B cell (primary cell): ENCODE data around the gene TUBGCP2. TPM values are rescaled to one million over a fixed set of nuclear protein-coding genes. Genes with fewer than 3 reads are reported as not detected.

Experiments
- ATAC-seq: fragments of 200-7000 bp; cut with Tn5 transposase; one replicate; pipeline ENCODE4 v1.10.0; 2021; ENCODE audit warnings: low read depth, mild to moderate bottlenecking, moderate number of reproducible peaks, moderate library complexity
- CTCF ChIA-PET: fragments of 350-600 bp; sonication (Branson Sonifier 250); formaldehyde crosslinking; loops from one replicate; lab custom pipeline; 2021; ENCODE audit warnings: antibody characterized with exemption, inconsistent platforms; lab: Charles Lee
- POLR2A ChIA-PET: fragments of 350-600 bp; sonication (Branson Sonifier 250); formaldehyde crosslinking; loops from one replicate; lab custom pipeline; 2021; ENCODE audit warnings: antibody characterized with exemption; lab: Charles Lee
- DNase-seq: peaks from one replicate; pipeline ENCODE4 v3.0.0; 2013
- H2AFZ ChIP-seq: 2 replicates; pipeline ENCODE4 v1.6.1; 2012; ENCODE audit warnings: mild to moderate bottlenecking, low read depth, low read length; ENCODE audit not compliant: insufficient read depth, poor library complexity, severe bottlenecking
- H3K27ac ChIP-seq, 2 donors: 1 replicate in 1 of 2; 2 replicates in 1 of 2; pipeline ENCODE4 v1.5.1; 2012 to 2013; ENCODE audit warnings: low read length in 2 of 2, mild to moderate bottlenecking in 2 of 2, moderate library complexity in 1 of 2
- H3K27me3 ChIP-seq, 4 experiments: fragments of 200-600 bp in 1 of 4; sonication (generic) in 1 of 4; replicated peaks in 1 of 4; 1 replicate in 2 of 4; 2 replicates in 2 of 4; pipeline versions ENCODE4 v1.6.1 to v1.7.0; 2013 to 2016; ENCODE audit warnings: low read length in 3 of 4, mild to moderate bottlenecking in 2 of 4, mixed read lengths in 1 of 4, moderate library complexity in 1 of 4; ENCODE audit not compliant: insufficient read depth in 4 of 4, control insufficient read depth in 3 of 4; ENCODE audit errors: control extremely low read depth in 1 of 4
- H3K36me3 ChIP-seq, 2 experiments: replicated peaks in 1 of 2; 1 replicate in 1 of 2; 2 replicates in 1 of 2; pipeline versions ENCODE4 v1.6.1 to v1.7.1; 2013; ENCODE audit warnings: low read length in 1 of 2; ENCODE audit not compliant: insufficient read depth in 2 of 2, control insufficient read depth in 1 of 2; ENCODE audit errors: control extremely low read depth in 1 of 2, extremely low read depth in 1 of 2
- H3K4me1 ChIP-seq, 2 donors: fragments of 200-600 bp in 1 of 2; sonication (generic) in 1 of 2; 1 replicate in 1 of 2; 2 replicates in 1 of 2; pipeline versions ENCODE4 v1.5.1 to v1.6.1; 2013 to 2017; ENCODE audit warnings: low read length in 2 of 2; ENCODE audit not compliant: control insufficient read depth in 2 of 2, insufficient read depth in 2 of 2
- H3K4me2 ChIP-seq: replicated peaks from 2 replicates; pipeline ENCODE3; 2012; ENCODE audit warnings: mild to moderate bottlenecking, low read depth, low read length; ENCODE audit not compliant: poor library complexity, severe bottlenecking
- H3K4me3 ChIP-seq, 5 experiments: fragments of 200-600 bp in 1 of 5; sonication (generic) in 1 of 5; 1 replicate in 3 of 5; 2 replicates in 2 of 5; pipeline versions ENCODE4 v1.5.1 to v1.7.0; 2011 to 2016; ENCODE audit warnings: low read length in 4 of 5, mild to moderate bottlenecking in 4 of 5, low read depth in 2 of 5, control low read depth in 1 of 5, moderate library complexity in 1 of 5; ENCODE audit not compliant: insufficient read depth in 1 of 5; ENCODE audit errors: control extremely low read depth in 1 of 5, extremely low read depth in 1 of 5
- H3K79me2 ChIP-seq: fragments of 200-600 bp; sonication (generic); one replicate; pipeline ENCODE4 v1.6.0; 2016; ENCODE audit warnings: low read length; ENCODE audit not compliant: control insufficient read depth, insufficient read depth
- H3K9ac ChIP-seq: fragments of 200-600 bp; sonication (generic); 2 replicates; pipeline ENCODE4 v1.6.1; 2017; ENCODE audit warnings: mild to moderate bottlenecking, low read length, moderate library complexity
- H3K9me3 ChIP-seq, 3 donors: one replicate each; pipeline versions ENCODE4 v1.6.1 to v1.7.1; 2013; ENCODE audit warnings: low read length in 2 of 3; ENCODE audit not compliant: control insufficient read depth in 2 of 3, insufficient read depth in 1 of 3; ENCODE audit errors: control extremely low read depth in 1 of 3
- H4K20me1 ChIP-seq: 2 replicates; pipeline ENCODE4 v1.6.0; 2012; ENCODE audit warnings: mild to moderate bottlenecking, low read length; ENCODE audit not compliant: insufficient read depth, control insufficient read depth, poor library complexity, severe bottlenecking
- H3K27ac Mint-ChIP-seq: one replicate; pipeline ENCODE4 v1.8.0; 2021; ENCODE audit warnings: mixed read lengths
- H3K27me3 Mint-ChIP-seq: one replicate; pipeline ENCODE4 v1.8.0; 2021; ENCODE audit warnings: mixed read lengths
- H3K4me1 Mint-ChIP-seq: one replicate; pipeline ENCODE4 v1.8.0; 2021; ENCODE audit warnings: mixed read lengths
- H3K4me3 Mint-ChIP-seq: one replicate; pipeline ENCODE4 v1.8.0; 2021; ENCODE audit warnings: mixed read lengths
- H3K9me3 Mint-ChIP-seq: one replicate; pipeline ENCODE4 v1.8.0; 2022; ENCODE audit warnings: mixed read lengths; ENCODE audit not compliant: insufficient read depth
- EZH2 ChIP-seq: IDR thresholded peaks from 2 replicates; pipeline ENCODE4 v1.6.1; 2012; ENCODE audit warnings: borderline replicate concordance, low read depth, mild to moderate bottlenecking, moderate library complexity, low read length; ENCODE audit not compliant: insufficient read depth, poor library complexity, severe bottlenecking
- WGBS: methylation state at CpG from one replicate; pipeline ENCODE4 v1.1.5; 2013; ENCODE audit warnings: missing lambda C conversion rate; ENCODE audit not compliant: insufficient coverage; 5-methylcytosine and 5-hydroxymethylcytosine counted together
- intact Hi-C: fragments of 100-400 bp; cut with micrococcal nuclease; formaldehyde crosslinking; loops from one replicate; pipeline ENCODE4 v1.10.0; 2022
- polyA plus RNA-seq: library from polyadenylated mRNA; depleted of rRNA; stranded (reverse); fragments of >200 nt; gene quantifications from 2 replicates; pipeline ENCODE4 v1.2.3, GENCODE V29; 2012
- total RNA-seq, 2 donors: library from RNA; stranded (reverse); fragments of 120-200 nt in 1 of 2; gene quantifications; 1 replicate in 1 of 2; 2 replicates in 1 of 2; pipeline versions ENCODE4 v1.2.3 to v1.2.4, GENCODE V29; 2013 to 2022
- TF ChIP-seq, protein P1 (sequence below): fragments of 200-600 bp; IDR thresholded peaks from one replicate; pipeline ENCODE4 v1.8.0; 2022; ENCODE audit warnings: antibody characterized with exemption, mild to moderate bottlenecking

TUBGCP2 gene
- total and polyA plus RNA-seq, 2 donors (not counting 1 experiment from before 2014, with no cell fraction given): 50.3 to 90.3 TPM

DNA sequence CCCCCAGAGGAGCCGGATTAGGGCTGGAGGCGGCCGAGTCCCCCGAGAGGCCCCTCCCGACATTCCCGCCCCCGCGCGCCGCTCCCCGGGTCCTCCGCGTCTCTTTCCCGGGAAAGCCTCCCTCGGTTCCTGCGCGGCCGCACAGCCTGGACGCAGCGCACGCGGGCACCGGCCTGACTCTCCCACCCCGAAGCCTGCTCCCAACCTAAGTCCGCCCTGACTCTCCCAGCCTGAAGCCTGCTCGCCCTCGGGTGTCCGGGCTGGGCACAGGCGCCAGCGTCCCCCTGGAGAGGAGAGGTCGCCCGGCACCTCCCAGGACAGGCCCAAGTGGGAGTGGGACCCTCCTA, 71.5 kb downstream of the TUBGCP2 start:
- TF ChIP-seq, protein P1, sequence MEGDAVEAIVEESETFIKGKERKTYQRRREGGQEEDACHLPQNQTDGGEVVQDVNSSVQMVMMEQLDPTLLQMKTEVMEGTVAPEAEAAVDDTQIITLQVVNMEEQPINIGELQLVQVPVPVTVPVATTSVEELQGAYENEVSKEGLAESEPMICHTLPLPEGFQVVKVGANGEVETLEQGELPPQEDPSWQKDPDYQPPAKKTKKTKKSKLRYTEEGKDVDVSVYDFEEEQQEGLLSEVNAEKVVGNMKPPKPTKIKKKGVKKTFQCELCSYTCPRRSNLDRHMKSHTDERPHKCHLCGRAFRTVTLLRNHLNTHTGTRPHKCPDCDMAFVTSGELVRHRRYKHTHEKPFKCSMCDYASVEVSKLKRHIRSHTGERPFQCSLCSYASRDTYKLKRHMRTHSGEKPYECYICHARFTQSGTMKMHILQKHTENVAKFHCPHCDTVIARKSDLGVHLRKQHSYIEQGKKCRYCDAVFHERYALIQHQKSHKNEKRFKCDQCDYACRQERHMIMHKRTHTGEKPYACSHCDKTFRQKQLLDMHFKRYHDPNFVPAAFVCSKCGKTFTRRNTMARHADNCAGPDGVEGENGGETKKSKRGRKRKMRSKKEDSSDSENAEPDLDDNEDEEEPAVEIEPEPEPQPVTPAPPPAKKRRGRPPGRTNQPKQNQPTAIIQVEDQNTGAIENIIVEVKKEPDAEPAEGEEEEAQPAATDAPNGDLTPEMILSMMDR: no peak
- peak; percentile 16 for TF ChIP-seq EZH2
- H3K79me2 ChIP-seq: no peaks in the 10 kb centered on the region
- H3K4me1 ChIP-seq: peaks cover 55 to 59% of the 10 kb centered on the region in 2 donors
- peaks cover 4% of the 10 kb centered on the region for H4K20me1 ChIP-seq
- peak overlapping the region; percentile 53 for H3K9ac ChIP-seq
- WGBS: 18% methylated on average over 32 of the region's 32 CpGs
- Mint-ChIP-seq H3K27ac (no peak overlapping the region), H3K4me1 (peaks cover 34% of the 10 kb centered on the region), H3K4me3 (peak overlapping the region; percentile 29), H3K9me3 (no peaks in the 10 kb centered on the region), H3K27me3 (peaks cover 16% of the 10 kb centered on the region)
- intact Hi-C loops: no loop called here
- H3K4me3 ChIP-seq: peak overlapping the region in 1 of 5 experiments; percentile 42
- H3K4me2 ChIP-seq: peak overlapping the region; percentile 86
- DNase-seq (no peak), ATAC-seq (no peak)
- no peaks in the 10 kb centered on the region for H3K9me3 ChIP-seq
- H3K36me3 ChIP-seq: no peaks in the 10 kb centered on the region
- ChIA-PET CTCF (no interaction called here), POLR2A (no interaction called here)
- H3K27me3 ChIP-seq: peaks cover 0 to 48% (median 19%) of the 10 kb centered on the region in 4 experiments
- H2AFZ ChIP-seq: no peak overlapping the region
- H3K27ac ChIP-seq: no peak overlapping the region

DNA sequence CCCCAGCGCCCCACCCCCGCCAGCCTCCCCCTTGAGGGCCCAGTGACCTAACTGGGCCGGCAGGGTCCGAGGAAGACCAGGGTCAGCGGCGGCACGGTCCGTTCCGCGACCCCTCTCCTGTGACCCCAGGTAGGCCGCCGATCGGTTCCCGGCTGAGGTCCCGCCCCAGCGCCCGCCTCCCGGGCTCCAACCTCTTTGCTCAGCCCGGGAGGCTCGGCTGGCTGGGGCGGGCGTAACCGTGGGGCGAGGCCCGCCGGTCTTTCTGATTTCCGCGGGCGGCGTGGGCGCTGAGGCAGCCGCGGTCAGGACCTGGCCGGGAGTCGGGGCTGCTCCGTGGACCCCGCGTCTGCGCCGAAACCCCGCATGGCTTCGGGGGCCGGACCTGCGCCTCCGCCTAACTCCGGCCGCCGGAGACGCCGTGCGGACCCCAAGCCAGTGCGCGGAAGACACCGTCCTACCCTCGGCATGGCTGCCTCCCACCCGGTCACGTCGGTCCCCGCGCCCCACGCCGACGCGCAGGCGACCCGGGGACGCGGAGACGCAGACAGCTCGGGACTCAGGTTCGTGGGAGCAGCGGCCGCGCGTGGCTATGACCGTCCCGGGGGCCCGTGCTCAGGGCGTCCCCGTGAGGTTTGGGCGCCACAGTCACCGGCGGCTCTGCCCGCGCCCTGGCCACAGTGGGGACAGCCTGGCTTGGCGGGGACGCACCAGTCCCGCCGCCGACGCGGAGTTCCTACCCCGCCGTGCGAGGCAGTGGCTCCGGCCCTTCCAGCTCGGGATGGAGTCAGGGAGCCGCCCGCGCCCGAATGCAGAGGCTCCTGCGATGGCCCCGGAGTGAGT, 72.1 kb downstream of the TUBGCP2 start:
- Histone ChIP-seq H3K4me3 (peak overlapping the region in 4 of 5 experiments; percentile 17 to 55 (median 38)), H3K9ac (peak overlapping the region; percentile 53), H3K79me2 (no peaks in the 10 kb centered on the region), H2AFZ (peak overlapping the region; percentile 38), H3K4me1 (peaks cover 49 to 53% of the 10 kb centered on the region in 2 donors), H4K20me1 (peaks cover 4% of the 10 kb centered on the region), H3K27ac (no peak overlapping the region), H3K27me3 (peaks cover 0 to 54% (median 21%) of the 10 kb centered on the region in 4 experiments), H3K9me3 (peaks cover 0 to 1% (median 0%) of the 10 kb centered on the region in 3 donors), H3K36me3 (no peaks in the 10 kb centered on the region), H3K4me2 (peak overlapping the region; percentile 86)
- DNase-seq: peak; percentile 54
- ChIA-PET CTCF (no interaction called here), POLR2A (no interaction called here)
- no peak for ATAC-seq
- intact Hi-C loops: no loop called here
- Mint-ChIP-seq H3K9me3 (no peaks in the 10 kb centered on the region), H3K4me1 (peaks cover 30% of the 10 kb centered on the region), H3K27me3 (peaks cover 16% of the 10 kb centered on the region), H3K27ac (no peak overlapping the region), H3K4me3 (peak overlapping the region; percentile 32)
- peak; percentile 90 for TF ChIP-seq EZH2
- TF ChIP-seq, protein P1: no peak
- 3% methylated on average over 101 of the region's 103 CpGs for WGBS
